CD4-positive, alpha-beta T cell treated with Interleukin-4 for 1 hour (primary cell): ENCODE measurements around the gene CCNYL1.
"Not testable (repeated sequence)": the region's sequence is repeated elsewhere in the genome, so short reads cannot be mapped to it uniquely, and the experiment has no call there.

Experiments used
- DNase-seq, 2 donors: peaks; one replicate each; pipeline ENCODE4 v3.0.0-alpha.2; 2020 to 2022

CCNYL1 gene

GRCh38 chr2:207735513-207735859, 24.0 kb downstream of the CCNYL1 start:
- not testable (repeated sequence) for DNase-seq

GRCh38 chr2:207743514-207743913, 32.1 kb downstream of the CCNYL1 start:
- no peak for DNase-seq

- no peak for DNase-seq
Observed at GRCh38 chr2:207744050-207744449, 32.6 kb downstream of the CCNYL1 start.

GRCh38 chr2:207744451-207744850, 33.0 kb downstream of the CCNYL1 start:
- DNase-seq: no peak

GRCh38 chr2:207746131-207746530, 34.7 kb downstream of the CCNYL1 start:
- DNase-seq: peak; percentile 44 to 53

GRCh38 chr2:207747653-207748560, 36.5 kb downstream of the CCNYL1 start:
- DNase-seq: no peak

GRCh38 chr2:207748993-207749392, 37.6 kb downstream of the CCNYL1 start:
- no peak for DNase-seq

- no peak for DNase-seq
Observed at GRCh38 chr2:207749873-207750272, 38.4 kb downstream of the CCNYL1 start.

GRCh38 chr2:207750345-207750744, 38.9 kb downstream of the CCNYL1 start:
- no peak for DNase-seq

- no peak for DNase-seq
Observed at GRCh38 chr2:207750876-207751275, 39.4 kb downstream of the CCNYL1 start.

GRCh38 chr2:207753688-207754087, 42.2 kb downstream of the CCNYL1 start:
- not testable (repeated sequence) for DNase-seq

- DNase-seq: no peak
Observed at GRCh38 chr2:207754498-207755383, 43.3 kb downstream of the CCNYL1 start.

GRCh38 chr2:207758025-207758424, 46.6 kb downstream of the CCNYL1 start:
- DNase-seq: no peak

- DNase-seq: no peak
Observed at GRCh38 chr2:207759890-207760289, 48.5 kb downstream of the CCNYL1 start.

GRCh38 chr2:207760453-207760852, 49.0 kb downstream of the CCNYL1 start:
- DNase-seq: no peak

GRCh38 chr2:207761426-207761825, 50.0 kb downstream of the CCNYL1 start:
- DNase-seq: not testable (repeated sequence)

- DNase-seq: no peak
Observed at GRCh38 chr2:207762146-207762545, 50.7 kb downstream of the CCNYL1 start.

- DNase-seq: no peak
Observed at GRCh38 chr2:207763303-207763917, 52.0 kb downstream of the CCNYL1 start.

- DNase-seq: no peak
Observed at GRCh38 chr2:207764096-207764630, 52.7 kb downstream of the CCNYL1 start.

GRCh38 chr2:207765547-207765946, 54.1 kb downstream of the CCNYL1 start:
- DNase-seq: no peak

- no peak for DNase-seq
Observed at GRCh38 chr2:207766041-207766551, 54.7 kb downstream of the CCNYL1 start.

- DNase-seq: no peak
Observed at GRCh38 chr2:207766697-207767460, 55.4 kb downstream of the CCNYL1 start.
